IMR-90 (cell line): ENCODE measurements around the gene RRP1.

ENCODE experiments used
- CEBPB ChIP-seq: IDR thresholded peaks from 2 replicates; pipeline ENCODE4 v1.6.1; 2012; ENCODE audit warnings: low read depth, low read length, improper control_type of control experiment
- CTCF ChIP-seq: conservative IDR thresholded peaks from 2 replicates; pipeline ENCODE4 v1.5.1; 2012; ENCODE audit warnings: mild to moderate bottlenecking, low read depth, low read length, improper control_type of control experiment
- MAZ ChIP-seq: IDR thresholded peaks from 2 replicates; pipeline ENCODE4 v1.6.1; 2012; ENCODE audit warnings: low read depth, mild to moderate bottlenecking, low read length, improper control_type of control experiment, moderate library complexity, borderline replicate concordance
- POLR2A ChIP-seq: IDR thresholded peaks from 2 replicates; pipeline ENCODE4 v1.6.1; 2012; ENCODE audit warnings: mild to moderate bottlenecking, low read depth, low read length
- RAD21 ChIP-seq: IDR thresholded peaks from 2 replicates; pipeline ENCODE4 v1.6.1; 2012; ENCODE audit warnings: low read length, improper control_type of control experiment
- RFX5 ChIP-seq: IDR thresholded peaks from 2 replicates; pipeline ENCODE4 v1.8.0; 2012; ENCODE audit warnings: low read depth, mild to moderate bottlenecking, low read length, moderate library complexity
- SMC3 ChIP-seq: fragments of 150-350 bp; IDR thresholded peaks from 2 replicates; pipeline ENCODE4 v1.6.1; 2016; ENCODE audit warnings: low read depth, mild to moderate bottlenecking, antibody characterized with exemption, low read length, moderate library complexity

GRCh38 chr21:43748622-43749021 lies 40.8 kb upstream of the RRP1 start:
- TF ChIP-seq POLR2A: no peak
- no peak for TF ChIP-seq CTCF
- TF ChIP-seq SMC3: no peak
- TF ChIP-seq RFX5: no peak
- TF ChIP-seq CEBPB: no peak
- no peak for TF ChIP-seq MAZ
- no peak for TF ChIP-seq RAD21
